Activated CD4-positive, alpha-beta T cell treated with anti-CD3 and anti-CD28 coated beads, Interleukin-2, amount 10 ng/mL, durations not matched to agents 7 days and 5 days (primary cell): Measurements from ENCODE around the gene MAMLD1. TPM values are rescaled to one million over a fixed set of nuclear protein-coding genes. Genes with fewer than 3 reads are reported as not detected.
A peak's percentile ranks its signal among the peaks of the same experiment; 100 is the strongest.

ENCODE experiments used
- CTCF ChIA-PET: fragments of 350-600 bp; sonication (Branson Sonifier 250); formaldehyde crosslinking; loops from one replicate; lab custom pipeline; 2021; ENCODE audit warnings: antibody characterized with exemption; lab: Charles Lee
- POLR2A ChIA-PET: fragments of 350-600 bp; sonication (Branson Sonifier 250); formaldehyde crosslinking; loops from one replicate; lab custom pipeline; 2021; ENCODE audit warnings: antibody characterized with exemption; lab: Charles Lee
- DNase-seq: peaks from one replicate; pipeline ENCODE4 v3.0.0-alpha.2; 2020
- H3K27ac Mint-ChIP-seq: one replicate; pipeline ENCODE4 v1.8.0; 2021; ENCODE audit warnings: mild to moderate bottlenecking, moderate library complexity, mixed read lengths
- H3K27me3 Mint-ChIP-seq: one replicate; pipeline ENCODE4 v1.8.0; 2021; ENCODE audit warnings: mixed read lengths
- H3K36me3 Mint-ChIP-seq: one replicate; pipeline ENCODE4 v1.8.0; 2021; ENCODE audit warnings: low read depth, mixed read lengths
- H3K4me1 Mint-ChIP-seq: one replicate; pipeline ENCODE4 v1.8.0; 2021; ENCODE audit warnings: mixed read lengths
- H3K4me3 Mint-ChIP-seq: one replicate; pipeline ENCODE4 v1.8.0; 2021; ENCODE audit warnings: mild to moderate bottlenecking, moderate library complexity, mixed read lengths
- H3K9me3 Mint-ChIP-seq: one replicate; pipeline ENCODE4 v1.8.0; 2021; ENCODE audit warnings: mixed read lengths
- total RNA-seq, 2 experiments: library from RNA; stranded (reverse); gene quantifications; one replicate each; pipeline ENCODE4 v1.2.3, GENCODE V29; 2021

MAMLD1 gene
- total RNA-seq, 2 experiments from 2014 or later, result 2.4 to 3.4 TPM

- DNase-seq, result no peak
- H3K27ac Mint-ChIP-seq, result no peak overlapping the region
- no peaks in the 10 kb centered on the region for H3K9me3 Mint-ChIP-seq
- no peak overlapping the region for H3K4me3 Mint-ChIP-seq
- H3K36me3 Mint-ChIP-seq, result no peaks in the 10 kb centered on the region
- H3K4me1 Mint-ChIP-seq, result no peaks in the 10 kb centered on the region
- CTCF ChIA-PET, result no interaction called here
- POLR2A ChIA-PET, result no interaction called here
- H3K27me3 Mint-ChIP-seq, result no peaks in the 10 kb centered on the region
Measured at GRCh38 chrX:150372756-150373155, 9.6 kb downstream of the MAMLD1 start.

- H3K4me3 Mint-ChIP-seq, result no peak overlapping the region
- no peaks in the 10 kb centered on the region for H3K27me3 Mint-ChIP-seq
- DNase-seq, result no peak
- H3K36me3 Mint-ChIP-seq, result no peaks in the 10 kb centered on the region
- POLR2A ChIA-PET, result no interaction called here
- no peaks in the 10 kb centered on the region for H3K9me3 Mint-ChIP-seq
- H3K4me1 Mint-ChIP-seq, result no peaks in the 10 kb centered on the region
- H3K27ac Mint-ChIP-seq, result no peak overlapping the region
- CTCF ChIA-PET, result no interaction called here
Measured at GRCh38 chrX:150375243-150375770, 12.2 kb downstream of the MAMLD1 start.

GRCh38 chrX:150377005-150377404 is 13.9 kb downstream of the MAMLD1 start:
- Mint-ChIP-seq H3K9me3 (no peaks in the 10 kb centered on the region), H3K27ac (no peak overlapping the region), H3K27me3 (no peaks in the 10 kb centered on the region), H3K4me1 (peaks cover 5% of the 10 kb centered on the region), H3K36me3 (no peaks in the 10 kb centered on the region), H3K4me3 (no peak overlapping the region)
- POLR2A ChIA-PET, result no interaction called here
- CTCF ChIA-PET, result interaction anchor here (0.7 to 1.3 kb wide), 3 partner anchors 13 to 19 kb away, joined by 3 to 4 read pairs (median 3); no protein-coding TSS in a partner anchor
- DNase-seq, result no peak

- Mint-ChIP-seq H3K9me3 (no peaks in the 10 kb centered on the region), H3K4me3 (no peak overlapping the region), H3K4me1 (peaks cover 21% of the 10 kb centered on the region), H3K27ac (no peak overlapping the region), H3K36me3 (no peaks in the 10 kb centered on the region), H3K27me3 (no peaks in the 10 kb centered on the region)
- POLR2A ChIA-PET, result no interaction called here
- CTCF ChIA-PET, result no interaction called here
- DNase-seq, result no peak
Measured at GRCh38 chrX:150405006-150405405, 41.9 kb downstream of the MAMLD1 start.

GRCh38 chrX:150405576-150405975 is 42.5 kb downstream of the MAMLD1 start:
- H3K27ac Mint-ChIP-seq, result no peak overlapping the region
- peaks cover 27% of the 10 kb centered on the region for H3K4me1 Mint-ChIP-seq
- POLR2A ChIA-PET, result no interaction called here
- no peak overlapping the region for H3K4me3 Mint-ChIP-seq
- DNase-seq, result no peak
- no peaks in the 10 kb centered on the region for H3K36me3 Mint-ChIP-seq
- H3K27me3 Mint-ChIP-seq, result no peaks in the 10 kb centered on the region
- no peaks in the 10 kb centered on the region for H3K9me3 Mint-ChIP-seq
- CTCF ChIA-PET, result no interaction called here

- POLR2A ChIA-PET, result no interaction called here
- H3K27me3 Mint-ChIP-seq, result no peaks in the 10 kb centered on the region
- H3K36me3 Mint-ChIP-seq, result no peaks in the 10 kb centered on the region
- peaks cover 37% of the 10 kb centered on the region for H3K4me1 Mint-ChIP-seq
- CTCF ChIA-PET, result interaction anchor here (0.6 kb wide), 1 partner anchor 342 kb away, joined by 3 read pairs; no protein-coding TSS in a partner anchor
- no peaks in the 10 kb centered on the region for H3K9me3 Mint-ChIP-seq
- H3K27ac Mint-ChIP-seq, result no peak overlapping the region
- DNase-seq, result no peak
- H3K4me3 Mint-ChIP-seq, result no peak overlapping the region
Measured at GRCh38 chrX:150406596-150406995, 43.5 kb downstream of the MAMLD1 start.

- H3K36me3 Mint-ChIP-seq, result no peaks in the 10 kb centered on the region
Measured at GRCh38 chrX:150408007-150408406, 44.9 kb downstream of the MAMLD1 start.

GRCh38 chrX:150408561-150408960 is 45.4 kb downstream of the MAMLD1 start:
- Mint-ChIP-seq H3K9me3 (no peaks in the 10 kb centered on the region), H3K36me3 (no peaks in the 10 kb centered on the region), H3K27me3 (peaks cover 3% of the 10 kb centered on the region), H3K27ac (no peak overlapping the region), H3K4me1 (peaks cover 43% of the 10 kb centered on the region), H3K4me3 (no peak overlapping the region)
- no peak for DNase-seq
- ChIA-PET CTCF (interaction anchor here (0.9 to 1.3 kb wide), 3 partner anchors 13 to 41 kb away, joined by 3 read pairs; no protein-coding TSS in a partner anchor), POLR2A (no interaction called here)

More at GRCh38 chrX:150408007-150408406, 44.9 kb downstream of the MAMLD1 start:
- no peak overlapping the region for H3K4me3 Mint-ChIP-seq
- ChIA-PET CTCF (interaction anchor here (1.1 to 1.3 kb wide), 2 partner anchors 12 to 22 kb away, joined by 3 read pairs; no protein-coding TSS in a partner anchor), POLR2A (no interaction called here)
- no peaks in the 10 kb centered on the region for H3K27me3 Mint-ChIP-seq
- H3K27ac Mint-ChIP-seq, result no peak overlapping the region
- peaks cover 41% of the 10 kb centered on the region for H3K4me1 Mint-ChIP-seq
- no peak for DNase-seq
- H3K9me3 Mint-ChIP-seq, result no peaks in the 10 kb centered on the region

- peaks cover 3% of the 10 kb centered on the region for H3K27me3 Mint-ChIP-seq
- no peaks in the 10 kb centered on the region for H3K9me3 Mint-ChIP-seq
- no peak overlapping the region for H3K27ac Mint-ChIP-seq
- no peak for DNase-seq
- H3K4me1 Mint-ChIP-seq, result peaks cover 33% of the 10 kb centered on the region
- CTCF ChIA-PET, result interaction anchor here (0.9 to 1.6 kb wide), 3 partner anchors 24 to 45 kb away, joined by 3 to 6 read pairs (median 3); no protein-coding TSS in a partner anchor
- POLR2A ChIA-PET, result no interaction called here
- no peak overlapping the region for H3K4me3 Mint-ChIP-seq
- peaks cover 2% of the 10 kb centered on the region for H3K36me3 Mint-ChIP-seq
Measured at GRCh38 chrX:150409486-150409885, 46.4 kb downstream of the MAMLD1 start.

- peaks cover 32% of the 10 kb centered on the region for H3K4me1 Mint-ChIP-seq
- no peak for DNase-seq
- no peaks in the 10 kb centered on the region for H3K9me3 Mint-ChIP-seq
- H3K27ac Mint-ChIP-seq, result peak overlapping the region; percentile 68
- H3K4me3 Mint-ChIP-seq, result no peak overlapping the region
- peaks cover 3% of the 10 kb centered on the region for H3K27me3 Mint-ChIP-seq
- ChIA-PET POLR2A (no interaction called here), CTCF (interaction anchor here (1.6 kb wide), 1 partner anchor 45 kb away, joined by 6 read pairs; no protein-coding TSS in a partner anchor)
- peaks cover 2% of the 10 kb centered on the region for H3K36me3 Mint-ChIP-seq
Measured at GRCh38 chrX:150409964-150410363, 46.8 kb downstream of the MAMLD1 start.

GRCh38 chrX:150410513-150410912 is 47.4 kb downstream of the MAMLD1 start:
- H3K36me3 Mint-ChIP-seq, result peaks cover 2% of the 10 kb centered on the region
- no peak overlapping the region for H3K4me3 Mint-ChIP-seq
- ChIA-PET CTCF (interaction anchor here (1.6 kb wide), 1 partner anchor 46 kb away, joined by 6 read pairs; no protein-coding TSS in a partner anchor), POLR2A (no interaction called here)
- H3K27me3 Mint-ChIP-seq, result peaks cover 3% of the 10 kb centered on the region
- DNase-seq, result peak; percentile 54
- H3K4me1 Mint-ChIP-seq, result peaks cover 32% of the 10 kb centered on the region
- peak overlapping the region; percentile 68 for H3K27ac Mint-ChIP-seq
- no peaks in the 10 kb centered on the region for H3K9me3 Mint-ChIP-seq

- Mint-ChIP-seq H3K4me1 (peaks cover 32% of the 10 kb centered on the region), H3K4me3 (no peak overlapping the region), H3K36me3 (peaks cover 2% of the 10 kb centered on the region), H3K27me3 (peaks cover 3% of the 10 kb centered on the region), H3K27ac (no peak overlapping the region), H3K9me3 (no peaks in the 10 kb centered on the region)
- CTCF ChIA-PET, result no interaction called here
- POLR2A ChIA-PET, result no interaction called here
- DNase-seq, result no peak
Measured at GRCh38 chrX:150411656-150412055, 48.5 kb downstream of the MAMLD1 start.

GRCh38 chrX:150414228-150414627 is 51.1 kb downstream of the MAMLD1 start:
- no peak for DNase-seq
- Mint-ChIP-seq H3K36me3 (peaks cover 2% of the 10 kb centered on the region), H3K4me3 (no peak overlapping the region), H3K27ac (no peak overlapping the region), H3K4me1 (peaks cover 29% of the 10 kb centered on the region), H3K27me3 (peaks cover 3% of the 10 kb centered on the region), H3K9me3 (no peaks in the 10 kb centered on the region)
- POLR2A ChIA-PET, result no interaction called here
- CTCF ChIA-PET, result interaction anchor here (0.6 kb wide), 1 partner anchor 233 kb away, joined by 3 read pairs; no protein-coding TSS in a partner anchor
